ENCODE results near the gene PIP5K1C. TPM values are rescaled to one million over a fixed set of nuclear protein-coding genes. Genes with fewer than 3 reads are reported as not detected.

PIP5K1C gene
- total RNA-seq, 1 experiment from 2014 or later, result 34.0 TPM

GRCh38 chr19:3723883-3724282 is 23.6 kb upstream of the PIP5K1C start (continued):
- TF ChIP-seq PRDM15 (CRISPR knock-in tag; IDR thresholded peaks at IDR 0.05), result no peak
- no peak for TF ChIP-seq E2F4 (CRISPR knock-in tag; IDR thresholded peaks at IDR 0.05; ENCODE audit: borderline replicate concordance, low read depth)

- POLR2A ChIA-PET, result interaction anchor here (1.3 kb wide), 1 partner anchor 146 kb away, joined by 4 read pairs; no protein-coding TSS in a partner anchor
- CTCF ChIA-PET, result interaction anchor here (0.5 to 3.2 kb wide), 5 partner anchors 39 to 1257 kb away, joined by 4 to 19 read pairs (median 6); partner anchors contain the start of gene MRPL54
Observed at GRCh38 chr19:3723110-3723488, 22.8 kb upstream of the PIP5K1C start.

GRCh38 chr19:3722443-3723109 is 22.3 kb upstream of the PIP5K1C start:
- peak overlapping the region; percentile 97 for H3K27ac Mint-ChIP-seq
- H3K36me3 Mint-ChIP-seq, result no peaks in the 10 kb centered on the region
- H3K27me3 Mint-ChIP-seq (ENCODE audit: low read depth), result no peaks in the 10 kb centered on the region
- ATAC-seq (peak; percentile 73), DNase-seq (ENCODE audit: low spot score) (peak; percentile 85)
- POLR2A ChIA-PET, result interaction anchor here (0.6 to 1.3 kb wide), 3 partner anchors 25 to 1229 kb away, joined by 3 to 4 read pairs (median 3); no protein-coding TSS in a partner anchor
- H3K4me1 Mint-ChIP-seq, result peaks cover 16% of the 10 kb centered on the region
- TF ChIP-seq TEAD1 (CRISPR knock-in tag; IDR thresholded peaks at IDR 0.05) (no peak), ESRRA (CRISPR knock-in tag; IDR thresholded peaks at IDR 0.05; ENCODE audit: borderline replicate concordance) (no peak), SP1 (CRISPR knock-in tag; conservative IDR thresholded peaks at IDR 0.05) (peak; percentile 76), ETV6 (CRISPR knock-in tag; IDR thresholded peaks at IDR 0.05) (no peak), IRF2 (CRISPR knock-in tag; IDR thresholded peaks at IDR 0.05; ENCODE audit: borderline replicate concordance, low read depth) (no peak), NR2C2 (CRISPR knock-in tag; IDR thresholded peaks at IDR 0.05) (no peak), FOXK1 (CRISPR knock-in tag; IDR thresholded peaks at IDR 0.05) (0 out of 2 replicates have a peak, but pooled peaks have one; percentile 39), PRDM15 (CRISPR knock-in tag; IDR thresholded peaks at IDR 0.05) (peak; percentile 96), SMAD3 (CRISPR knock-in tag; IDR thresholded peaks at IDR 0.05; ENCODE audit: borderline replicate concordance) (no peak)
- CTCF ChIA-PET, result interaction anchor here (0.5 to 6.9 kb wide), 15 partner anchors 8 to 1256 kb away, joined by 3 to 65 read pairs (median 5); partner anchors contain the start of genes MRPL54 and TJP3
- H3K4me3 Mint-ChIP-seq, result peak overlapping the region; percentile 83
- H3K9me3 Mint-ChIP-seq, result no peaks in the 10 kb centered on the region

More at GRCh38 chr19:3723110-3723488, 22.8 kb upstream of the PIP5K1C start:
- H3K36me3 Mint-ChIP-seq, result no peaks in the 10 kb centered on the region
- DNase-seq (ENCODE audit: low spot score), result no peak
- peak overlapping the region; percentile 97 for H3K27ac Mint-ChIP-seq
- H3K27me3 Mint-ChIP-seq (ENCODE audit: low read depth), result no peaks in the 10 kb centered on the region
- H3K4me3 Mint-ChIP-seq, result peak overlapping the region; percentile 68
- no peak for TF ChIP-seq TEAD4 (CRISPR knock-in tag; IDR thresholded peaks at IDR 0.05)
- TF ChIP-seq ZNF281 (CRISPR knock-in tag; IDR thresholded peaks at IDR 0.05), result no peak
- TF ChIP-seq E2F4 (CRISPR knock-in tag; IDR thresholded peaks at IDR 0.05; ENCODE audit: borderline replicate concordance, low read depth), result no peak
- 0 out of 2 replicates have a peak, but pooled peaks have one; percentile 1 for TF ChIP-seq SP1 (CRISPR knock-in tag; conservative IDR thresholded peaks at IDR 0.05)
- TF ChIP-seq GRHL2 (CRISPR knock-in tag; IDR thresholded peaks at IDR 0.05; ENCODE audit: insufficient replicate concordance, severe bottlenecking), result no peak
- ATAC-seq, result no peak
- H3K9me3 Mint-ChIP-seq, result no peaks in the 10 kb centered on the region
- H3K4me1 Mint-ChIP-seq, result peaks cover 16% of the 10 kb centered on the region
